ENCODE measurements around the gene RELL2.

The RELL2 gene

DNA sequence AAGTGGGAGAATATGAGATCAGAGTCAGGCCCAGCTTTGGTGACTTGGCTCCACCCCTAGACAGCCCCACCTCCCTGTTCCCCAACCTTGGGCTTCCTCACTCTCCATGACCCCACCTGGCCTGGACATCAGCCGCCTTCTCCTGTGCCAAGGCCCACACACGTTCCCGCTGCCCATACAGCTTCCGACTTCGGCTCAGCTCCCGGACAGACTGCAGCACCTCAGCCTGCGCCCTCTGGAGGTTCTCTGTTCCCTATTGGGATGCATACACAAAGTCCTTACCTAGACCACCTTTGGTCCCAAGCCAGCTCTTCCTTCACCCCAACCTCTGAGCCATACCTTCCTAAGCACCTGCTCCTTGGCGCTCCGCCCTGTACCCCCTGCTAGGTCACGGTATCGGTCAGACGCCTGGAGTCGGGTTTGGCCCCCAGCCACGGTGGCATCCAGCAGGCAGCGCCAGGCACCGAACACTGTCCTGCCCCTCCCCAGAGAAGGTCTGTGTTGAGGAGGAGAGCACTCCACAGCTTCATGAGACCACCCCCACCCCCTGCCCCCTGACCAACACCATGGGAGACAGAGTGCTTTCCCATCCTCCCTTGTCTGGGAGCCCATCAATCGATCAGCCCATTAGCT, 12.4 kb downstream of the RELL2 start:
- DNase-seq (ENCODE audit: low read depth): no peak

DNA sequence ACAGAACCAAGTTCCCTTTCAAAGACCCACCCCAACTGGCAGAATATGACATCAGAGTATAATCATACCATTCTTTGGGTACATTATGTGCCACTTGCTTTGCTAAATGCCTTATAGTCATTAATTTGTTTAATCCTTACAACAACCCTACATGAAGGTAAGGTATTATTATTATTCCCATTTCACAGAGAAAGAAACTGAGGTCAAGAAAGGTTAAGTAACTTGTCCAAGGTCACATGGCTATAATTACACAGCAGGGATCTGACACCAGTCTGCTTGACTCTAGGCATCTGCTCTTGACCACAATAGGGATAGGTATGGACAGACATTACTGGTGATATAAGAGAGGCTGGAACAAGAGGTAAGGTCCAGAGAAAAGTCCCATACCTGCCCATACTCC, 13.2 kb downstream of the RELL2 start:
- no peak for DNase-seq (ENCODE audit: low read depth)

DNA sequence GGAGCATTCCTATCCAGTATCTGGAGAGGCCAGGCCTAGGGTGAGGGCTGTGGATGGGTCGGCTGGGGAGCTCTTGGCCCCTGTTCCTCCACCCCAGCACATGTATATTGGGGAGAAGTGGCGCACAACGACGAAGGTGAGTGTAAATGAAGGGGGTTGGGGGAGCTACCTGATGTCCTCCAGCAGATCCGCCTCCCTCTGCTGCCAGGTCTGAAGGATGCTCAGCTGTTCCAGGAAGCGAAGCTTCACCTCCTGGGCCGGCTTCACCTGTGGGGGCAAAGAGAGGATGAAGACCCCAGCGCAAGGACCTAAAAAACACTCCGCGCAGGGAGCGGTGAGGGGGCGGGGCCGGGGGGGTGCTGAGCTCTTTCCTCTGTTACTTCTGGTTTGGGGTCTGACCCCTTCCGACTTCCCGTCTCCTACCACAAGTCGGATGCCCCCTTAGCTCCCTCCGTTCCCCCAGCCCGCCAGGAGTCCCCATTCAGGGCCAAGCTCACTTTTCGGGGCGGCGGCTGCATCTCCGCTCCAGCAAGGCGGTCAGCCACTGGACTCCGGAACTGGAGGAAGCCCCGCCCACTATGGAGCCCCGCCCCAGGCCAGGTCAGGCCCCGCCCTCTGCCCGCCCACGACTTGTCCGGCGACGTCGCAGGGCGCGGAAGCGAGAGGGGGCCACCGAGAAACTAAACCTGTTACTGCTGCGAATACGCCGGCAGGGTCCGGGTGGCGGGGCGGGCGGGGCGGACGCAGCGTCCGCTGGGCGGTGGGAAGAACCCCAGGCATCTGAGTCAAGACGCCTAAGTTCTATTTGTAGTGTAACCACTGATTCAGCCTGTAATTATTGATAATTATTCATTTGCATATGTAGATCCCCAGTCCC, 14.3 kb downstream of the RELL2 start, which contains the start of gene FCHSD1:
Gene FCHSD1 (minus strand): TSS at position 568 of the 877 bp plus-strand sequence. CDS start 50 bp downstream, at position 518.
- peak; percentile 68 for DNase-seq (ENCODE audit: low read depth)

DNA sequence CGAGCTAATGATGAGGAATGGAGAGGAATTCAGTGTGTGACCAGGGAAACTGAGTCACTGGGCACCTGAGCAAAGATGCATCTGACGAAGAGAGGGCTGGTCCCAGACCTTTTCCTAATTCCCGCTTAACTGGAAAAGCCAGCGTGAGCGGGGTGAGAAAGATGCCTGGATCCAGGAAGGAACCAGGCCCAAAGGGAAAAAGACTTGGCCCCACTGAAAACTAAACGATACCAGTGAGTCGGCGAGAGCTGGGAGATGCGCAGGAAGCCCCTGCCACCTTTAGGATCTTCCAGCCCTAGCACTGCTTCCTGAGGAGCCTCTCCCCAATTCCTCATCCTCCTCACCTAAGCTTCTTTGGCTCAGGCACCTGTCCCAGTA, 14.9 kb downstream of the RELL2 start:
- DNase-seq (ENCODE audit: low read depth): no peak

GRCh38 chr5:141654298-141654697, 17.5 kb downstream of the RELL2 start:
- DNase-seq (ENCODE audit: low read depth): no peak

DNA sequence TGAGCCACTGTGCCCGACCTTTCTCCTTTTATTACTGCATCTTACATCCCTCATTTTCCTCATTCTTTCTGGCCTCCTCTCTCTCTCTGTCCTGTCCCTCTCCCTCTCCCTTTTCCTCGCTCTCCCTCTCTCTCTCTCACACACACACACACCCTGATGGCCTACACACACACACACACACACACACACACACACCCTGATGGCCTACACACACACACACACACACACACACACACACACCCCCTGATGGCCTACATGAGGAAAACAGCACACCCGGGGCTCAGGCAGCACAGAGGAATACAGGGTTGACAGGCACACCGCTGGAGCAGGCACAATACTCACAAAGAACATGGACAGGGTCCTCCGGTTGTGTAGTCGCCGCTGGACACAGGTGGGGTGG, 18.2 kb downstream of the RELL2 start:
- no peak for DNase-seq (ENCODE audit: low read depth)

GRCh38 chr5:141656396-141656795, 19.6 kb downstream of the RELL2 start:
- no peak for DNase-seq (ENCODE audit: low read depth)

DNA sequence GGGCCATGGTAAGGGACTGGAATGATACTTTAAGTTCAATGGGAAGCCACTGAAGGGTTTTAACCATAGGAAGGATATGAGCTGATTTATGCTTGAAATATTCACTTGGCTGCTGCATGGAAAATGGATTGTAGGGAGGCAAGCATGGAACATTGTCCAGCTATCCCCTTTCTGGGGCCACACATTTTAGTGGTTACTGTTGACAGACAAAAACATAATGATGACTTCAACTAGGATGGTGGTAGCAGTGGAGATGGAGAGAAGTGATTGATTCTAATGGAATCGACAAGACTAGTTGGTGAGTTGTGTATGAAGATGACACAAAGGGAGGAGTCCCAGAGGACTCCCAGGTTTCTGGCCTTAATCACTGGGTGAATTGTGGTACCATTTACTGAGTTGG, 20.6 kb downstream of the RELL2 start:
- no peak for DNase-seq (ENCODE audit: low read depth)

- DNase-seq (ENCODE audit: low read depth): no peak
Measured at GRCh38 chr5:141657937-141658545, 21.2 kb downstream of the RELL2 start.

DNA sequence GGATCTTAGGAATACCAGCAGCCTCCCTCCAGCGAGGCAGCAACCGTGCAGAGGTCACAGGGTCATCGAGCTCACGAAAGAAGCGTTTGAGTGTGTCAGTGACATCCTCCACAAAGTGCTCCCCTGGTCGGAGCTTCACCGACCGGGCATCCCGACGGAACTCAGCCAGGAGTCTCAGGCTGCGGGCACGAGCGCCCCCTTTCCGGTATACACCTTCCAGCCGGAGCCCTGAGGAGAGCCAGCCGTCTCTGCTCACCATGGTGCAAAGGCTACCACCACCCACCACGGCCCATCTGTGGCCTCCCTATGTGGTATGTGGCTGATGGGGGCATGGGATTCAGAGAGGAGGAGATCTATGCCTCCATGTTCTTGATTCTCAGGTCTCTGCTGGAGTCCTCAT, 25.2 kb downstream of the RELL2 start:
- DNase-seq (ENCODE audit: low read depth): no peak

- DNase-seq (ENCODE audit: low read depth): no peak
Measured at GRCh38 chr5:141663506-141663905, 26.7 kb downstream of the RELL2 start.

DNA sequence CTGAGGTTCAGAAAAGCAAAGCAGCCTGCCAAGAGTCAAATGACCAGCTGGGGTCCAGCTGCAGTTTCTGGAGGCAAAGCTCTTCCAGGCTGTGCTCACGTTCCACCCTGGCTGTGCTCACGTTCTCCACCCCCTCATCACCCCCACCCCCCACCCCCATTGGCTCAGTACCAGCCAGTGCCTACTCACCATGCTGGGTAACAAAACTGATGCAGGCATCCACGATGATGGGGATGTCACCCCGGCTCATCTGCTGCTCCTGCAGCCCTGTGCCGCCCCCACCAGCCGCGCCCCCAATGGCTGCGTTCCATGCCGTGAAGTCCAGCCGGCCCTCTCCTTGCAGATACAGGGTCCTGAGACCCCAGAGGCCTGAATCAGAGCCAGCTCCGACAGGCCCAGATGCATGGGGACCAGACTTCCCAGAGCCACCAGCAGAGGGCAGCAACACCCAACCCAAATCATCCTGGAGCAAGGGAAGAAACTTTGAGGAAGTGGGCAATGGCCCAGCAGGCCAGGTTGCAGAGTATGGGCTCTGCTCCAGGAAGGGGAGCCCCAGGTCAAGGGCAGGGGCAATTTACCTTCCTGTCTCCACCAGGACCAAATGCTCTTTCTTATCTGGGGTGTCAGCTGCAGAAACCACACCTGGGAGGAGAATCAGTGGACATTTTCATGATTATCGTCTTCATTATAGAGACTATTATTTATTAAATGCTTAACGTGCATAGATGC, 28.1 kb downstream of the RELL2 start:
- peak; percentile 62 for DNase-seq (ENCODE audit: low read depth)

GRCh38 chr5:141665995-141666940, 29.5 kb downstream of the RELL2 start:
- no peak for DNase-seq (ENCODE audit: low read depth)

GRCh38 chr5:141668601-141669265, 31.9 kb downstream of the RELL2 start:
- no peak for DNase-seq (ENCODE audit: low read depth)

- DNase-seq (ENCODE audit: low read depth): no peak
Measured at GRCh38 chr5:141669520-141669919, 32.7 kb downstream of the RELL2 start.

GRCh38 chr5:141672071-141672840, 35.5 kb downstream of the RELL2 start:
- no peak for DNase-seq (ENCODE audit: low read depth)

GRCh38 chr5:141672841-141673813, 36.3 kb downstream of the RELL2 start:
- no peak for DNase-seq (ENCODE audit: low read depth)

DNA sequence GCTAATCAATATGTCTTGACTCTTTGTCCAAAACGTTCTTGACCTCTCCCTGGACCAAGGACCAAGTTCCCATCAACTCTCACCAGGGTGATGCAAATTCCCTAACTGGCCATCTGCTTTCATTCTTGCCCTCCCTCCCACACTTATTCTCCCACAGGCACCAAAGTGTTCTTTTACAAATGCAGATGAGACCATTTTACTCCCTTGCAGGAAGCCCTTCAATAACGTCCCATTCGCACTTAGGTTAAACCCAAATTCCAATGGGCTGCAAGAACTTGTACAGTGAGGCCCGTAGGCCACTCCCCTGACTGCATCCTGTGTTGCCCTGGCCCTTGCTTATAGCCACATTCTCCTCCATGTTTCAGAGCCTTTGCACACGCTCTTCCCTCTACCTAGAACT, 38.0 kb downstream of the RELL2 start:
- DNase-seq (ENCODE audit: low read depth): no peak

GRCh38 chr5:141675672-141676071, 38.9 kb downstream of the RELL2 start:
- DNase-seq (ENCODE audit: low read depth): no peak
